GM12874 (cell line): Measurements from ENCODE around the gene ATP2B3.

Experiments
- TF ChIP-seq, protein P1 (sequence below): IDR thresholded peaks from 2 replicates; pipeline ENCODE4 v1.5.1; 2011; ENCODE audit warnings: low read depth, mild to moderate bottlenecking, control low read depth, low read length, moderate library complexity; ENCODE audit not compliant: insufficient read depth

The ATP2B3 gene

DNA sequence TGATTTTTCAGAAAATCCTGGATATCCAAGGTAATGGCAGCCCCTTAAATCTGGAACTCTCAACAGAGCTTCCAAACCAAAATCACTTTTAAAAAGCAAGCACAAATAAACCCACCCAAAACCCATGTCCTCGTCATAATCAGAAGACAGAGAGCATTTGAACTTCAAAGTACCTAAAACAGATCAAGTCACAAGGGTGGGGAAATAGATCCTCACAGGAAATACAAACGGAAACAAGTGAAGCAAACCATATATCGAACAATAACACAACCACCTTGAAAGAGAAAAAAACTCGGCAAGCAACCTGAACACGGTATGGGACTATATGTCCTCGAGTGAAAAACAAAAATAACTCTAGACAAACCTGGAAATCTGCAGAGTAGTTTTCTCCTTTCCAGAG lies 97.4 kb downstream of the ATP2B3 start:
- TF ChIP-seq, protein P1, sequence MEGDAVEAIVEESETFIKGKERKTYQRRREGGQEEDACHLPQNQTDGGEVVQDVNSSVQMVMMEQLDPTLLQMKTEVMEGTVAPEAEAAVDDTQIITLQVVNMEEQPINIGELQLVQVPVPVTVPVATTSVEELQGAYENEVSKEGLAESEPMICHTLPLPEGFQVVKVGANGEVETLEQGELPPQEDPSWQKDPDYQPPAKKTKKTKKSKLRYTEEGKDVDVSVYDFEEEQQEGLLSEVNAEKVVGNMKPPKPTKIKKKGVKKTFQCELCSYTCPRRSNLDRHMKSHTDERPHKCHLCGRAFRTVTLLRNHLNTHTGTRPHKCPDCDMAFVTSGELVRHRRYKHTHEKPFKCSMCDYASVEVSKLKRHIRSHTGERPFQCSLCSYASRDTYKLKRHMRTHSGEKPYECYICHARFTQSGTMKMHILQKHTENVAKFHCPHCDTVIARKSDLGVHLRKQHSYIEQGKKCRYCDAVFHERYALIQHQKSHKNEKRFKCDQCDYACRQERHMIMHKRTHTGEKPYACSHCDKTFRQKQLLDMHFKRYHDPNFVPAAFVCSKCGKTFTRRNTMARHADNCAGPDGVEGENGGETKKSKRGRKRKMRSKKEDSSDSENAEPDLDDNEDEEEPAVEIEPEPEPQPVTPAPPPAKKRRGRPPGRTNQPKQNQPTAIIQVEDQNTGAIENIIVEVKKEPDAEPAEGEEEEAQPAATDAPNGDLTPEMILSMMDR = no peak

DNA sequence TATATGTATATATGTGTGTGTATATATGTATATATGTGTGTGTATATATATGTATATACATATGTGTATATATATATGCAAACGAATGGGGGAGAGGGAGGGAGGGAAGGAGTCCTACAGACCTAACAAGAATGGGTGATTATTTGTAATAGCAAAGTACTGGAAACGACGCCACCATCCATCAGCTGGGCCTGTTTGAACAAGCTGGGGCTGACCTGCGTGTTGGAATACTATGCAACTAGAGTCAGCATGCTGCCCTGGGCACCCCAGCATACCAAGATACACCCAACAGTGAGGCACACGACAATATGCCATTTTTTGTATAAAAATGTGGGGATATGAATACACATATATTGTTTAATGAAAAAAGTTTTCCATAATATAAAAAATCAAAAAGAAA lies 103.1 kb downstream of the ATP2B3 start:
- TF ChIP-seq, protein P1 = no peak

DNA sequence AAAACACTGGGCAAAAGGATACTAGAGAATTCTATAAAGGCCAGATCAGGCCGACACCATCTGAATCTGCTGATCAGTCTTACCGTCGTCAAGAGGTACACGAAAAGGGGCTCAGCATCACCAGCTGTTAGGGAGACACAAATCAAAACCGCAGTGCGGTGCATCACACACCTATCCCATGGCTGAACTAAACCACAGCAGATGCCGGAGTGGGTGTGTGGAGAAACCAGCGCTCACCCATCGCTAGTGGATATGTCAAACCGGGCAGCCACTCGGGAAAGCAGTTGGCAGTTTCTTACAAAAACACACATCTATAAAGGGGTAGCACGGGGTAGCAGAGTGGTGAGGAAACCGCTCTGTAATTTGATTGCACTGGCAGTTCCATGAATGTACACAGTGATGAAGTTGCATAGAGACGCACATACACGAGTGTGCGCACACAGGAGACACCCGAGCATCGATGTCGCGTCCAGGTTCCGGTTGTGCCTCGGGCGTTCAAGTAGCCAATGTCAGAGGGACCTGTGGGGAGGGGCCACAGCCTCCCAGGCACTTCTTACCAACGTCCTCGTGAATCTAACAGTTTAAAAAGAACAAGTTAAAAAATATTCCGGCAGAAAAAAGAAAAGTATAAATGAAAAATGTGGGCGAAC lies 104.6 kb downstream of the ATP2B3 start:
- TF ChIP-seq, protein P1 = no peak

DNA sequence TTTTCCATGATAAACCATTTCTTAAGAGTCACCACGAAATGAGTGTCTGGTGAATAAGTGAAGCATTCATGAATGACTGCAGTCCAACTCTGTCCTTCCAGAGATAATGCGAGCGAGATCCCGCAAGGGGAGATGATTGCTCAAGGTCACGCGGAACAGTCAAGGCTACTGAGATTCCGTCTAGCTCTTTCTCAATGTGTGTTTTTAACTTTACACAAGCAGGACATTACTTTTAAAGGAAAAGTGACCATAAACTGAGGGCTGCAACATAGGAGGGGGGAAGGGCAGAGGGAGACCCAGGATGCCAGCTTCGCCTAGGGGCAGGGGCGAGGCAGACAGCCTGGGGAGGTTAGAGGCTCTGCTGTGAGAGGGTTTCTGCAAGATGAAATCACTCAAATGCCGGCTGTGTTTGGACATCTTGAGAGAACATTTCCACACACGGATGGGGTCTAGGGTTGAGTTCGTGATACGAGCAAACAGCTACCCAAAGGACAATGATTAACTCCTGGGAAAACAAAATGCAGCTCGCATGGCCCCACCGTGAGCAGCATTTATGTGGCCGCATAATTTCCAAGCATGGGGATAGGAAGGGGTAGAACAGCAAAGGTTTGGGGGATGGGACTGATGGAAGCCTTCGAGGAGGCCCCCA lies 105.3 kb downstream of the ATP2B3 start:
- TF ChIP-seq, protein P1 = no peak

DNA sequence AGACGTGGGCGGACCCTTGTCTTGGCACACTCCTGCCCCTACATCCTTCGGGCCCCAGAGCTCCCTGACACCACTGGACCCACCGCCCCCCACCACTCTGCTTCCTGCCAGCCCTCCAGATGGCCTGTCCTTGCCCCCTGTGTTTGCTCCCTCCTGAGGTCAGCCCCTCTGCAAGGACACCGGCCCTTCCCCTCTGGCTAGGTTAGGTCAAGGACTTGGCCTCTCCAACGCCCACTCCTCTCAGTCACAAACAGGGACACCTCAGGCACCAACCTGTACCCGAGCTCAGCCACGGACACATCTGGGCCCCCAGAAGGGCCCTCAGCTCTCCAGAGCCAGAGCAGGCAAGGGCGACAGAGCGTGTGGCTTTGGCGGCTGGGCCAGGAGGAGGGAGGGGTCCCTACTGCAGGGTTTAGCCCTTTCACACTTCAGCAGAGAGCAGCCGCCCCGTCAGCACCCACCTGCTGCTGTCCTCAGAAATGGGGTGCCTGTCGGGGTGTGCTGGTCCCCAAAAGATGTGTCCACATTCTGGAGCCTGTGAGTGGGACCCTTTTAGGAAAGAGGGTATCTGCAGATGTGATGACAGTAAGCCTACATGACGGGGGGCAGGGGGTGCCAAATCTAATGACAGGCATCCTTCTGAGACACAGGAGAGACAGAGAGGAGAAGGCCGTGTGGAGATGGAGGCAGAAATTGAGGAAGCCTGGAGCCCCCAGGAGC lies 106.0 kb downstream of the ATP2B3 start:
- TF ChIP-seq, protein P1 = no peak

DNA sequence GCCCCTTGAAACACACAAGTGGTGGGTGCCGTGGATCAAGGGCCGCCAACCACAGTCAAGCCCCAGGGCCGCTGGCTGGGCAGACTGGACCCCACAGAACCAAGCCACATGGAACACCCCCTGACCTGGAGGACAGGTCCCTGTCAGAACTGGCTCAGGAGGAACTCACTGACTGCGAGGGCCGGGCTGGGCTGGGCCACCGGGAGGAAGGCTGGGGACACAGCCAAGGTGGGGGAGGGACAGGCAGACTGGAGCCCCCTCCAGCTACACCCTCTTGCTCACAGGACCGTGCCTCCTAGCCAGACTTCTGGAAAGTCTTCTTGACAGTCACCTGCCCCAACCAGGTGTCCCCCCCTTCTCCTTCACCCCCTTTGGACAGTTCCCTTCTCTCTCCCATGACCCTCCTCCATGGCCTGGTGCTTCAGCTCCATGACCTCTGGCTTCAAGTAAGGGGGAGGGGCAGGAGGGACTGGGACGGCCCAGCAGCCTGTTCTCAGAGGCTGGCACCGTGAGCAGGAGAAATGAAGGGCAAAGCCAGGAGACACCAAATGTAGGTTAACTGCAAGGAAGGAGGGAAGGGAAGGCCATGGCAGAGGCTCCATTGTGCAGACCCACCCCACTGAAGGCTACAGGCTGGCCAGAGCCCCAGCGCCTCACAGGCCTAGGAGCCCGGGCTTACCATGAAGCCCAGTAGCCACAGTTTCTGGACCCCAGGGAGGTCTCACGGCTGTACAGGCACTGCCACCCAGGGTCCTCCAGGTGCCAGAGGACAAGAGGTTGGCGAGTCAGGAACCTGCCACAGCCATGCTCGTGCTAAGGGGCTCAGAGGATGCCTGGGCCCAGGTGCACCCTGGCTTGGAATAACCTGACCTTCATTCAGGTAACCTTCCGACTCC lies 107.0 kb downstream of the ATP2B3 start:
- TF ChIP-seq, protein P1 = no peak
